ENCODE results near the gene NDFIP2.

NDFIP2 gene

GRCh38 chr13:79541426-79542049 lies 60.6 kb downstream of the NDFIP2 start:
- no peak overlapping the region for H3K4me2 ChIP-seq (ENCODE audit: insufficient read depth, low read length, poor library complexity, severe bottlenecking)
- H3K4me3 ChIP-seq (ENCODE audit: low read length in 2 of 2) = no peak overlapping the region
- no peaks in the 10 kb centered on the region for H3K27me3 ChIP-seq (ENCODE audit: control insufficient read depth in 3 of 3, insufficient read depth in 3 of 3, low read depth in 1 of 3, low read length in 3 of 3)
- no peak overlapping the region for H2AK5ac ChIP-seq (ENCODE audit: low read depth, low read length)
- H3K36me3 ChIP-seq (replicated peaks in 1 of 2; ENCODE audit: control insufficient read depth in 2 of 2, insufficient read depth in 2 of 2, low read length in 2 of 2) = peaks cover 0 to 4% of the 10 kb centered on the region in 2 donors
- H4K8ac ChIP-seq (ENCODE audit: low read depth, low read length) = no peak overlapping the region
- no peaks in the 10 kb centered on the region for H3K9me3 ChIP-seq (replicated peaks in 1 of 2; ENCODE audit: control insufficient read depth in 2 of 2, insufficient read depth in 1 of 2, low read depth in 1 of 2, low read length in 2 of 2)
- H3K4ac ChIP-seq (ENCODE audit: low read length) = no peak overlapping the region
- H2BK120ac ChIP-seq (ENCODE audit: low read depth, low read length) = no peak overlapping the region
- H3K79me1 ChIP-seq (ENCODE audit: low read depth, low read length) = no peaks in the 10 kb centered on the region
- no peak overlapping the region for H3K9ac ChIP-seq (ENCODE audit: low read depth, low read length, poor library complexity)
- no peak overlapping the region for H3K27ac ChIP-seq (replicated peaks; ENCODE audit: low read length)
- H2BK15ac ChIP-seq (ENCODE audit: low read length) = no peak overlapping the region
- no peak overlapping the region for H3K23ac ChIP-seq (ENCODE audit: low read depth, low read length, poor library complexity)
- H2BK12ac ChIP-seq (ENCODE audit: low read length) = no peak overlapping the region
- no peaks in the 10 kb centered on the region for H3K4me1 ChIP-seq (ENCODE audit: control insufficient read depth in 2 of 2, insufficient read depth in 1 of 2, low read depth in 1 of 2, low read length in 2 of 2)
- H3K14ac ChIP-seq (ENCODE audit: low read length) = no peak overlapping the region
- no peak overlapping the region for H3K18ac ChIP-seq (ENCODE audit: low read length)
- DNase-seq (ENCODE audit: low spot score) = peak; percentile 63
- no peak overlapping the region for H4K91ac ChIP-seq (ENCODE audit: low read depth, low read length, poor library complexity)
- no CpG with 5 or more reads among the region's 1 CpG for WGBS, 2 donors (ENCODE audit: extremely low coverage in 2 of 2, insufficient read length in 2 of 2, insufficient replicate concordance in 1 of 2)
- no peak overlapping the region for H2BK5ac ChIP-seq (ENCODE audit: low read length)
- no peak overlapping the region for H2AFZ ChIP-seq (ENCODE audit: low read length)

- Histone ChIP-seq H2AK5ac (ENCODE audit: low read depth, low read length) (no peak overlapping the region), H3K36me3 (replicated peaks in 1 of 2; ENCODE audit: control insufficient read depth in 2 of 2, insufficient read depth in 2 of 2, low read length in 2 of 2) (peaks cover 0 to 4% of the 10 kb centered on the region in 2 donors), H3K14ac (ENCODE audit: low read length) (no peak overlapping the region), H4K8ac (ENCODE audit: low read depth, low read length) (no peak overlapping the region), H2AFZ (ENCODE audit: low read length) (no peak overlapping the region), H4K91ac (ENCODE audit: low read depth, low read length, poor library complexity) (no peak overlapping the region), H3K4me2 (ENCODE audit: insufficient read depth, low read length, poor library complexity, severe bottlenecking) (no peak overlapping the region), H2BK5ac (ENCODE audit: low read length) (no peak overlapping the region), H3K9me3 (replicated peaks in 1 of 2; ENCODE audit: control insufficient read depth in 2 of 2, insufficient read depth in 1 of 2, low read depth in 1 of 2, low read length in 2 of 2) (no peaks in the 10 kb centered on the region), H3K4me3 (ENCODE audit: low read length in 2 of 2) (no peak overlapping the region), H3K79me1 (ENCODE audit: low read depth, low read length) (no peaks in the 10 kb centered on the region), H3K9ac (ENCODE audit: low read depth, low read length, poor library complexity) (no peak overlapping the region), H3K4me1 (ENCODE audit: control insufficient read depth in 2 of 2, insufficient read depth in 1 of 2, low read depth in 1 of 2, low read length in 2 of 2) (peaks cover 0 to 8% of the 10 kb centered on the region in 2 donors), H2BK15ac (ENCODE audit: low read length) (no peak overlapping the region), H3K23ac (ENCODE audit: low read depth, low read length, poor library complexity) (no peak overlapping the region), H3K4ac (ENCODE audit: low read length) (no peak overlapping the region), H2BK120ac (ENCODE audit: low read depth, low read length) (no peak overlapping the region), H3K18ac (ENCODE audit: low read length) (no peak overlapping the region), H2BK12ac (ENCODE audit: low read length) (no peak overlapping the region), H3K27me3 (ENCODE audit: control insufficient read depth in 3 of 3, insufficient read depth in 3 of 3, low read depth in 1 of 3, low read length in 3 of 3) (no peaks in the 10 kb centered on the region), H3K27ac (replicated peaks; ENCODE audit: low read length) (no peak overlapping the region)
- no CpG with 5 or more reads among the region's 1 CpG for whole genome bisulfite sequencing, 2 donors (ENCODE audit: extremely low coverage in 2 of 2, insufficient read length in 2 of 2, insufficient replicate concordance in 1 of 2)
- no peak for DNase-seq (ENCODE audit: low spot score)
These were observed 62.9 kb downstream of the NDFIP2 start for GRCh38 chr13:79543883-79544282.

- H3K4me2 ChIP-seq (ENCODE audit: insufficient read depth, low read length, poor library complexity, severe bottlenecking) = no peak overlapping the region
- H3K18ac ChIP-seq (ENCODE audit: low read length) = no peak overlapping the region
- no peak overlapping the region for H2AFZ ChIP-seq (ENCODE audit: low read length)
- WGBS, 2 donors (ENCODE audit: extremely low coverage in 2 of 2, insufficient read length in 2 of 2, insufficient replicate concordance in 1 of 2) = 100% methylated on average over 2 of the region's 4 CpGs; no CpG with 5 or more reads in 1 of the 2 donors
- no peaks in the 10 kb centered on the region for H3K27me3 ChIP-seq (ENCODE audit: control insufficient read depth in 3 of 3, insufficient read depth in 3 of 3, low read depth in 1 of 3, low read length in 3 of 3)
- no peaks in the 10 kb centered on the region for H3K79me1 ChIP-seq (ENCODE audit: low read depth, low read length)
- no peak overlapping the region for H3K23ac ChIP-seq (ENCODE audit: low read depth, low read length, poor library complexity)
- peak; percentile 5 for DNase-seq (ENCODE audit: low spot score)
- H3K9me3 ChIP-seq (replicated peaks in 1 of 2; ENCODE audit: control insufficient read depth in 2 of 2, insufficient read depth in 1 of 2, low read depth in 1 of 2, low read length in 2 of 2) = no peaks in the 10 kb centered on the region
- no peak overlapping the region for H4K8ac ChIP-seq (ENCODE audit: low read depth, low read length)
- H2BK120ac ChIP-seq (ENCODE audit: low read depth, low read length) = no peak overlapping the region
- no peaks in the 10 kb centered on the region for H3K36me3 ChIP-seq (replicated peaks in 1 of 2; ENCODE audit: control insufficient read depth in 2 of 2, insufficient read depth in 2 of 2, low read length in 2 of 2)
- no peak overlapping the region for H3K4ac ChIP-seq (ENCODE audit: low read length)
- H2AK5ac ChIP-seq (ENCODE audit: low read depth, low read length) = no peak overlapping the region
- no peak overlapping the region for H3K27ac ChIP-seq (replicated peaks; ENCODE audit: low read length)
- no peak overlapping the region for H2BK12ac ChIP-seq (ENCODE audit: low read length)
- no peak overlapping the region for H3K4me3 ChIP-seq (ENCODE audit: low read length in 2 of 2)
- peaks cover 0 to 8% of the 10 kb centered on the region in 2 donors for H3K4me1 ChIP-seq (ENCODE audit: control insufficient read depth in 2 of 2, insufficient read depth in 1 of 2, low read depth in 1 of 2, low read length in 2 of 2)
- no peak overlapping the region for H4K91ac ChIP-seq (ENCODE audit: low read depth, low read length, poor library complexity)
- H3K9ac ChIP-seq (ENCODE audit: low read depth, low read length, poor library complexity) = no peak overlapping the region
- no peak overlapping the region for H3K14ac ChIP-seq (ENCODE audit: low read length)
- no peak overlapping the region for H2BK5ac ChIP-seq (ENCODE audit: low read length)
- H2BK15ac ChIP-seq (ENCODE audit: low read length) = no peak overlapping the region
These were observed 66.5 kb downstream of the NDFIP2 start for GRCh38 chr13:79547211-79548195.

GRCh38 chr13:79548902-79549301 lies 67.9 kb downstream of the NDFIP2 start:
- Histone ChIP-seq H3K14ac (ENCODE audit: low read length) (no peak overlapping the region), H3K18ac (ENCODE audit: low read length) (no peak overlapping the region), H3K36me3 (replicated peaks in 1 of 2; ENCODE audit: control insufficient read depth in 2 of 2, insufficient read depth in 2 of 2, low read length in 2 of 2) (no peaks in the 10 kb centered on the region), H4K8ac (ENCODE audit: low read depth, low read length) (no peak overlapping the region), H3K27ac (replicated peaks; ENCODE audit: low read length) (no peak overlapping the region), H2BK12ac (ENCODE audit: low read length) (no peak overlapping the region), H2AK5ac (ENCODE audit: low read depth, low read length) (no peak overlapping the region), H3K9me3 (replicated peaks in 1 of 2; ENCODE audit: control insufficient read depth in 2 of 2, insufficient read depth in 1 of 2, low read depth in 1 of 2, low read length in 2 of 2) (no peaks in the 10 kb centered on the region), H2BK5ac (ENCODE audit: low read length) (no peak overlapping the region), H3K4me3 (ENCODE audit: low read length in 2 of 2) (no peak overlapping the region), H4K91ac (ENCODE audit: low read depth, low read length, poor library complexity) (no peak overlapping the region), H2AFZ (ENCODE audit: low read length) (no peak overlapping the region), H3K4ac (ENCODE audit: low read length) (no peak overlapping the region), H3K27me3 (ENCODE audit: control insufficient read depth in 3 of 3, insufficient read depth in 3 of 3, low read depth in 1 of 3, low read length in 3 of 3) (no peaks in the 10 kb centered on the region), H3K4me2 (ENCODE audit: insufficient read depth, low read length, poor library complexity, severe bottlenecking) (no peak overlapping the region), H3K9ac (ENCODE audit: low read depth, low read length, poor library complexity) (no peak overlapping the region), H3K79me1 (ENCODE audit: low read depth, low read length) (no peaks in the 10 kb centered on the region), H3K4me1 (ENCODE audit: control insufficient read depth in 2 of 2, insufficient read depth in 1 of 2, low read depth in 1 of 2, low read length in 2 of 2) (peaks cover 0 to 8% of the 10 kb centered on the region in 2 donors), H3K23ac (ENCODE audit: low read depth, low read length, poor library complexity) (no peak overlapping the region), H2BK15ac (ENCODE audit: low read length) (no peak overlapping the region), H2BK120ac (ENCODE audit: low read depth, low read length) (no peak overlapping the region)
- DNase-seq (ENCODE audit: low spot score) = no peak
